ENCODE data around the gene LONP1. TPM values are rescaled to one million over a fixed set of nuclear protein-coding genes. Genes with fewer than 3 reads are reported as not detected.

Gene LONP1
- total and polyA plus RNA-seq, 5 experiments from 2014 or later: 19.9 to 75.3 (median 45.5) TPM

DNA sequence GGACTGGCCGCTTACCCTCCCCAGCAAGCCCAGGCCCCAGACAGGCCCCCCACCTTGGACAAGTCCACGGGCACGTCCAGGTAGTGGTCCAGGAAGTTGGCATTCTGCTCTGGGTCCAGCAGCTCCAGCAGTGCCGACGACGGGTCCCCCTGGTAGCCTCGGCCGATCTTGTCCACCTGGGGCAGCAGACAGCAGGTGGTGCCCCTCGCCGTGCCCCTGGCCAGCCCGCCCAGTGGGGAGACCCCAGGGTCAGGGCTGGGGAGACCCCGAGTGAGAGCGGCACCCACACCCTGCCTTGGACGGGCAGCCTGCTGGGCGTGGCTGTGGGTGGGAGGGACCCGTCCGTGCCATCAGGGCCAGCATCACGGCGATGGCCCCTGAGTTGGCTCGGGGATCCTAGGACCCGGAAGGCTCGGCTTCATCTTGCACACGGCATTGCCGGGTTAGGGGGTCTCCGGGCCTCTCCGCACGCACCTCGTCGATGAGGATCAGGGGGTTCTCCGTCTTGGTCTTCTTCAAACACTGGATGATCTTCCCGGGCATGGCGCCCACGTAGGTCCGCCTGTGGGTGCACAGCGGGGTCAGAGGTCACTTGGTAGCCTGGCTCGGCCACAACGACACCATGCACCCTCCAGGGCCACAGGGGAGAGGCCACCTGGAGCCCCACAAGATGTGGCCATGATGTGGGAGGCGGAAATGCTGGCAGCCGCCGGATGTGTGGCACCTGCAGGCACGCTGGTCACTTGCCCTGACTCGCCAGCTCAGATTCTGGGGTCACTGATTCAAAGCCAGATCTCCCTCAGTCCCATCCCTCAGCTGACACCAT is 23.5 kb downstream of the LONP1 start:
- ATAC-seq (no peak), DNase-seq (no peak)
- Mint-ChIP-seq H3K36me3 (peaks cover 0 to 47% (median 3%) of the 10 kb centered on the region in 3 donors), H3K27me3 (no peaks in the 10 kb centered on the region), H3K4me3 (no peak overlapping the region), H3K27ac (peak overlapping the region in 2 of 10 donors; percentile 25 to 52), H3K4me1 (peaks cover 4 to 15% (median 9%) of the 10 kb centered on the region in 4 donors), H3K9me3 (no peaks in the 10 kb centered on the region)
- POLR2A ChIA-PET: no interaction called here

DNA sequence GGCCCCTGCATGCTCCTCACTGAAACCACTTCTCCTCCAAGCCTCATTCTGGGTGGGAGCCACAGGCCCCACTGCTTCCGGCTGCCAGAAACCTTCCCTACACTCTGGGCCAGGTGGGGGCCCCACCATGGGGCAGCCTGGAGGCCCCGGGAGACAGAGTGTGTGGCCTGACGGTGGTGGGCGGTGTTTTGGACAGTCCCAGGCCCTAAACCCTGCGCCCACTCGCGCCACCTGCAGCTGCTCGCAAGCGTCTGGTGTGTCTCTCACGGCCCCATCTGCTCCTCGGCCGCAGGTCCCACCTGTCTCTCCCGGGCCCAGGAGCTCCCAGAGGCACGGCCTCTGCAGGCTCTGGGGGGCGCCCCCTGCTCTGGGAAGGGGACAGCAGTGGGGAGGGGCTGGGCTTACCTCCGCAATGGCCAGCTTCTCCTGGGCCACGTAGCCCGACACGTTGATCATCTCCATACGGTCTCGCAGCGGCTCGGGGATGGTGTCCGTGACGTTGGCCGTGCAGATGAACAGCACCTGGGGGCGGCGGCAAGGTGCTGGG is 24.2 kb downstream of the LONP1 start:
- H3K9me3 Mint-ChIP-seq: no peaks in the 10 kb centered on the region
- POLR2A ChIA-PET: interaction anchor here (0.7 kb wide), 1 partner anchor 20 kb away, joined by 5 read pairs; no protein-coding TSS in a partner anchor
- H3K4me1 Mint-ChIP-seq: peaks cover 7 to 20% (median 14%) of the 10 kb centered on the region in 4 donors
- H3K4me3 Mint-ChIP-seq: no peak overlapping the region
- ATAC-seq (no peak), DNase-seq (no peak)
- peak overlapping the region in 2 of 10 donors; percentile 19 to 49 for H3K27ac Mint-ChIP-seq
- peaks cover 0 to 49% (median 0%) of the 10 kb centered on the region in 3 donors for H3K36me3 Mint-ChIP-seq
- no peaks in the 10 kb centered on the region for H3K27me3 Mint-ChIP-seq

DNA sequence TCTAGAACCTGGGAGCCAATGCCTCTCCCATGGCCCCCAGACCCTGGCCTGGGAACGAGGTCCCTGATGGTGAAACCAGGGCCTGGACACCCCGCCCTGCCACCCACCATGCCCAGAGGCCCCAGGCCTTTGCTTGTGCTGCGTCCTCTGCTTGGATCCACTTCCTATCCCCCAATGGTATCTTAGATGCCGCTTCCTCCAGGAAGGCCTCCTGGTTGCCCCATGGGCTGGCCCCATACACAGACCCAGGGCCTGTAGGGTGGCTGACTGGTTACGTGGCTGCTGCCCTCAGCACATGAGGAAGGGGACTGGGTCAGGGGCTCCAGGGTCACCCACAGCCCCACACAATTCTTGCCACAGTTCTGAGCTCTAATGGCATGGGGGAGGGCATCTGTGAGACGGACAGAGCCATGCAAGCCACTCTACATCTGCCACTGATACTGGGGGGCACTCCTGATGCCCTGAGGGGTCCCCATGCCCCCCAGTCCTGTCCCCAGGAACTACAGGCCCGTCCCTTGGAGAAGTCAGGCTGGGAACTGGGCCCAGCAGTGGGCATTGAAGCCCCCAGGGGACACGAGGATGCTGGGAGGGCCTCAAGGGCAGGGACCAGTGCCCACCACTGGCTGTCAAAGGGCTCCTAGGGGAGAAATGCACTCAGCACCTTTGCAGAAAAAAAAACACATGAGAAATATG is 24.8 kb downstream of the LONP1 start:
- H3K4me1 Mint-ChIP-seq: peaks cover 11 to 26% (median 18%) of the 10 kb centered on the region in 4 donors
- no peaks in the 10 kb centered on the region for H3K9me3 Mint-ChIP-seq
- DNase-seq (peak in 1 of 10 donors; percentile 16), ATAC-seq (no peak)
- H3K27ac Mint-ChIP-seq: peak overlapping the region in 3 of 10 donors; percentile 19 to 72 (median 56)
- H3K36me3 Mint-ChIP-seq: peaks cover 0 to 50% (median 0%) of the 10 kb centered on the region in 3 donors
- POLR2A ChIA-PET: interaction anchor here (0.7 to 0.9 kb wide), 2 partner anchors 8 to 20 kb away, joined by 3 to 5 read pairs; no protein-coding TSS in a partner anchor
- no peaks in the 10 kb centered on the region for H3K27me3 Mint-ChIP-seq
- peak overlapping the region in 1 of 10 donors; percentile 2 for H3K4me3 Mint-ChIP-seq

DNA sequence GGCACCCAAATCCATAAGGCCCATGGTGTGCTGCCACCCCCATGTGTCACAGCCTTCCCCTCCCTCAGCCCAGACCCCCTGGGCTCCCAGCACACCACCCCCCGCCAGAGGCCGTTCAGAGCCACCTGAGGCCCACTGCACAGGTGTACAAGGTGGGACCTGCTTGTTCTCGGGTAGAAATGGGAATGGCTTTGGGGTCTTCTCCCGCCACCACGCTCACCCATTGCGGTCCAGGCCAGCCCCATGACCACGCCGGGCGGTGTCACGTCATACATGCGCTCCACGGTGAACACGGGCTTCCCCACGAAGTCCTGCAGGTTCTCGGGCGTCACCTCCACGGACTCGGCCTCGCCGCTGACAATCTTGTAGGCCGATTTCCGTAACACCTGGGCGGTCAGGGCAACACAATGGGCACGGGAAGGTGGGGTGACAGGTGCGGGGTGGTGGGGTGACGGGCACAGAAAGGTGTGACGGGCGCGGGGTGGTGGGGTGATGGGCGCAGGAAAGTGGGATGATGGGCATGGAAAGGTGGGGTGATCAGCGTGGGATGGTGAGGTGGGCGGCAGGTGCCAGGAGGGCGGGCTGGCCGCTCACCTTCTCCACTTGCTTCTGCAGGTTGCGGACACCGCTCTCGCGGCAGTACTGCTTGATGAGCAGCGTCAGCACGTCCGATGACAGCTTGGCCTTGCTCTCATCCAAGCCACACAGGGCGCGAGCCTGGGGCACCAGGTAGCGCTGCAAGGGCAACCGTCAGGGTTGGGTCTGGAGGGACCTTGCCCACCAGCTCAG is 25.6 kb downstream of the LONP1 start:
- Mint-ChIP-seq H3K27me3 (no peaks in the 10 kb centered on the region), H3K4me3 (peak overlapping the region in 2 of 10 donors; percentile 2 to 43), H3K4me1 (peaks cover 15 to 31% (median 23%) of the 10 kb centered on the region in 4 donors), H3K27ac (peak overlapping the region in 2 of 10 donors; percentile 19 to 52), H3K36me3 (peaks cover 0 to 50% (median 0%) of the 10 kb centered on the region in 3 donors), H3K9me3 (no peaks in the 10 kb centered on the region)
- POLR2A ChIA-PET: interaction anchor here (0.6 to 1.3 kb wide), 3 partner anchors 8 to 25 kb away, joined by 3 read pairs; no protein-coding TSS in a partner anchor
- DNase-seq (peak in 1 of 10 donors; percentile 17), ATAC-seq (no peak)

DNA sequence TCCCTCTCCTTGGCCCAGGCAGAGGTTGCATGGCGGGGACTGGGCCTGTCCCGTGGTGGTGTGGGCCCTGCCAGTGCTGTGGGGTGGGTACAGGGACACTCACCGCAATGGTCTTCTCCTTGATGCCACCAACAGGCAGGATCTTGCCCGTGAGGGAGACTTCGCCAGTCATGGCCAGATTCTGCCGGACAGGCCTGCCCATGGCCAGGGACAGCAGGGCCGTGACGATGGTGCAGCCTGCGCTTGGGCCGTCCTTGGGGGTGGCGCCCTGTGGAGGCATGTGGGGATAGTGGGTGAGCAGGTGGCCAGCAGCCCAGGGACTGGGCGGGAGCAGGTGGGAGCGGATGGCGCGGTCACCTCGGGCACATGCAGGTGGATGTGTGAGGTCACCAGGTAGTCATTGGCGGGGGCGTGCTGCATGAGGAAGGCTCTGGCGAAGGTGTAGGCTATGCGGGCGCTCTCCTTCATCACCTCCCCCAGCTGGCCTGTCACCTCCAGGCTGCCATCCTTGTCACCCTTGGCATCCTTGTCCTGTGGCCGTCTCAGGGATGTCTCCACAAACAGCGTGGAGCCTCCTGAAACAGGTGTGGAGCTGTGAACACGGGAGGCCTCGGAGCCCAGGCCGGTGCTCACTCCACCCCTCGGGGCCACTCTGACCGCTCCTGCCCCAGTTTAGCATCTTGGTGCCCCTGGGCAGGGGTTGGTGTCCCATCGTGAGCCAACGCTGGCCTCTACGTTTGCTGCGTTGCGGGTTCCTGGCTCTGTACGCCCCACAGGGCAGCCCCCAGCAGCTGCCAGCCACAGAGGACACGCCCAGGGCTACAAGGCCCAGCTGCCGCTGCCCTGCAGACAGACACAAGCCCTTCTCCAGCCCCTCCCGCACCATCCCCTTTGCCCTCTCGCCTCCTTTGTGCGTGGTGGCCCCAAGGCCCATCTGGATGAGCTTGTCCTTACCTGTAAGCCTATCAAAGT is 26.5 kb downstream of the LONP1 start:
- peaks cover 15 to 31% (median 24%) of the 10 kb centered on the region in 4 donors for H3K4me1 Mint-ChIP-seq
- peaks cover 0 to 44% (median 0%) of the 10 kb centered on the region in 3 donors for H3K36me3 Mint-ChIP-seq
- no peak for ATAC-seq
- peak overlapping the region in 3 of 10 donors; percentile 14 to 51 (median 24) for H3K4me3 Mint-ChIP-seq
- POLR2A ChIA-PET: interaction anchor here (0.6 to 1.3 kb wide), 4 partner anchors 9 to 25 kb away, joined by 3 read pairs; no protein-coding TSS in a partner anchor
- H3K27ac Mint-ChIP-seq: peak overlapping the region in 3 of 10 donors; percentile 55 to 74 (median 56)
- peak in 1 of 10 donors; percentile 14 for DNase-seq
- H3K27me3 Mint-ChIP-seq: no peaks in the 10 kb centered on the region
- no peaks in the 10 kb centered on the region for H3K9me3 Mint-ChIP-seq

DNA sequence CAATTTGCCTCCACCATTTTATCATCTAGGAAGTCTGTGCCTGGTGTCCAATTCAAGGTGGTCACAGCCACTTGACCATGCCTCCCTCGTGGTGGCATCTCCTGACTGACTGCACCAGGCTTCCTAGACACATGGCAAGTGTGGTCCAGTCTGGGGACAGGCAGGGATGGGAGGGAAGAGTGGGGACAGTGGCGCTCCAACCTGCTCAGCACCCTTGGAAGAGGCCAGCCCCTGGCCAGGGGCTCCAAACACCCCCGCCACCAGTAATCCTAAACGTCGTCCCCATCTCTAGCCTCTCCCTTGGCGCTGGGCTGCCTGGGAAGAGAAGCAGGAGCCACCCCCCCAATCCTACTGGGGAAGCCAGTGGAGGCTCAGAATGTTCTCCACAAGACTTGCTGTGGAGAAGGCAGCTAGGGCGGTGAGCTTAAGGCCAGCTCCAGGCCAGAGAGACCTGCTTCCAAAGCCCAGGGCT is 27.2 kb downstream of the LONP1 start:
- POLR2A ChIA-PET: interaction anchor here (1.0 kb wide), 1 partner anchor 13 kb away, joined by 3 read pairs; no protein-coding TSS in a partner anchor
- Mint-ChIP-seq H3K27ac (peak overlapping the region in 7 of 10 donors; percentile 33 to 96 (median 72)), H3K4me1 (peaks cover 19 to 31% (median 29%) of the 10 kb centered on the region in 4 donors), H3K4me3 (peak overlapping the region; percentile 42 to 96 (median 72)), H3K36me3 (peaks cover 0 to 43% (median 0%) of the 10 kb centered on the region in 3 donors), H3K9me3 (no peaks in the 10 kb centered on the region), H3K27me3 (no peaks in the 10 kb centered on the region)
- DNase-seq (no peak), ATAC-seq (no peak)

DNA sequence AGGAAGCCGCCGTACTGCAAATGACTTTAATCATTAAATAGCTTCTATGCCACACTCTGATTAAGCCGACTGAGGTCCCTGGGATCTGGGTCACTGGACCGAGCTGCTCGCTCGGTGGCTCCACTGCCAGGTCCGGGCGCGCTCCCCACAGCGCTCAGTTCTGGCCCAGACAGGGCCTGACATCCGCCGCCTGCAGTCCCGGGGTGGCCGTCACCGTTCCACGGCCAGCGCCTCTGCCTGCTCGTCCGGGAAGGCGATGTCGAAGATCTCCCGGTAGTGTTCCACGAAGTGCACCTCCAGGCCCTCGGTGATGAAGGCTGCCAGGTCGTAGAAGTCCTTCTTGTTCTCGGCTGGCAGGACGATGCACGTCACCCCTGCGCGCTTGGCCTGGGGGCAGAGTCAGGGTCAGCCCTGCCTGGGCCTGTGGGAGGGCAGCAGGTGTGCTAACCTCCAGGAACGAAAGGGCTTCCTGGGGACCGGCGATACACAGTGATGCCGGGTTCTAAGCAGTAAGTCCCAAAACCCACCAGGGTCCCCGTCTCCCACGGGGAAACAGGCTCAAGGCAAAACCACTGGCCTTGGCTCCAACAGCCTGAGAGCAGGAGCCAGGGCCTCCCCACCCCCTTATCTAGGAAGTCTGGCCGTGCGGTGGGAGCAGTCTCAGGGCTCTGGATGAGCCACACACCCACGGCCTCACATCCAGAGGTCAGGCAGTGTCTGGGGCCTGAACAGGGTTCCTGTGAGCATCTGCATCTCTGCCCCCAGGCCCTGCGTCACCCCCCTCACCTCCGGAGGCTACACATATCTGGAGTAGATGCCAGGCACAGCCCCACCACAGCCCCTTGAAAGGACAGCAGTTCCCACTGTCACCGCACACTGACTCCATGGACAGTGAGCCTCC is 27.9 kb downstream of the LONP1 start:
- peaks cover 19 to 31% (median 28%) of the 10 kb centered on the region in 4 donors for H3K4me1 Mint-ChIP-seq
- ATAC-seq (no peak), DNase-seq (peak in 1 of 10 donors; percentile 21)
- H3K36me3 Mint-ChIP-seq: peaks cover 0 to 40% (median 0%) of the 10 kb centered on the region in 3 donors
- POLR2A ChIA-PET: interaction anchor here (1.0 to 4.2 kb wide), 4 partner anchors 12 to 71 kb away, joined by 3 to 68 read pairs (median 28); partner anchors contain the start of genes CATSPERD, HSD11B1L, LONP1 and MICOS13
- H3K27me3 Mint-ChIP-seq: no peaks in the 10 kb centered on the region
- H3K27ac Mint-ChIP-seq: peak overlapping the region; percentile 48 to 98 (median 82)
- H3K9me3 Mint-ChIP-seq: no peaks in the 10 kb centered on the region
- peak overlapping the region; percentile 43 to 97 (median 92) for H3K4me3 Mint-ChIP-seq

DNA sequence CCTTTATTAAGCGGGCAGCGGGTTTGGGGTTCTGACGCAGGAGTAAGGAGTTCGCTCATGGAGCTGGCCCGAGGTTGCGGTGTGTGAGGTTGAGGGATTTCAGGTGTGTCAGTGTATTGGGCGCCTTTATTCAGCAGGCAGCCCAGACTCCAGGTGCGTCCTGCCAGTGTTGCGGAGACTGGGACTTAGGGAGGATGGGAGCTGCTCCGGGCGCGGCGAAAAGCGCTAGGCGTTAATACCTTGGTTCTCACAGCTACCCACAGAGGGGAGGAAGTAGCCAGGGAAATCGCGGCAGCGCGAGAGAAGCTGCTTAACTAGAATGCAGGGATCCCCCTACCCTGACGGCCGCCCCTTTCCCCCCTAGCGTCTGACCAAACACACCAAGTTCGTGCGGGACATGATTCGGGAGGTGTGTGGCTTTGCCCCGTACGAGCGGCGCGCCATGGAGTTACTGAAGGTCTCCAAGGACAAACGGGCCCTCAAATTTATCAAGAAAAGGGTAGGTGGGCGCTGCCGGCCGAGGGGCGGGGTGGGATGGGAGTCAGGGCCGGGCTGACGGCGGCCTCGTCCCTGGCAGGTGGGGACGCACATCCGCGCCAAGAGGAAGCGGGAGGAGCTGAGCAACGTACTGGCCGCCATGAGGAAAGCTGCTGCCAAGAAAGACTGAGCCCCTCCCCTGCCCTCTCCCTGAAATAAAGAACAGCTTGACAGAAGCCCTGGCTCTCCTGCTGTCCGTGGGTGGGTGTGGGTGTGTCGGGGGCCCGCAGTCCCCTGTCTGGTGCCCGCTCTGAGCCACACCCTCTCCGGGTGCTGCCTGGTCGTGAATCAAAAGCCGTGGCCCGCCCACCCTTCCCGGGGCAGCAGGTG is 28.8 kb downstream of the LONP1 start:
- POLR2A ChIA-PET: interaction anchor here (0.5 to 4.2 kb wide), 10 partner anchors 11 to 808 kb away, joined by 3 to 68 read pairs (median 4); partner anchors contain the start of genes CATSPERD, DUS3L, HSD11B1L and LONP1
- Mint-ChIP-seq H3K36me3 (peaks cover 0 to 34% (median 0%) of the 10 kb centered on the region in 3 donors), H3K27me3 (no peaks in the 10 kb centered on the region), H3K4me3 (peak overlapping the region; percentile 90 to 99 (median 94)), H3K4me1 (peaks cover 19 to 37% (median 31%) of the 10 kb centered on the region in 4 donors), H3K9me3 (no peaks in the 10 kb centered on the region), H3K27ac (peak overlapping the region; percentile 90 to 99 (median 96))
- peak in 6 of 10 donors; percentile 28 to 66 (median 40) for DNase-seq
- ATAC-seq: peak in 1 of 2 donors; percentile 1

All from naive thymus-derived CD8-positive, alpha-beta T cell (primary cell).